Superior temporal gyrus (tissue), 1 donor: ENCODE results near the gene PLXNB1.
"Not testable (repeated sequence)": the region's sequence is repeated elsewhere in the genome, so short reads cannot be mapped to it uniquely, and the experiment has no call there.

Experiments used
- DNase-seq: peaks from one replicate; pipeline ENCODE4 v3.0.0-alpha.2; 2016; ENCODE audit errors: extremely low spot score

Gene PLXNB1

DNA sequence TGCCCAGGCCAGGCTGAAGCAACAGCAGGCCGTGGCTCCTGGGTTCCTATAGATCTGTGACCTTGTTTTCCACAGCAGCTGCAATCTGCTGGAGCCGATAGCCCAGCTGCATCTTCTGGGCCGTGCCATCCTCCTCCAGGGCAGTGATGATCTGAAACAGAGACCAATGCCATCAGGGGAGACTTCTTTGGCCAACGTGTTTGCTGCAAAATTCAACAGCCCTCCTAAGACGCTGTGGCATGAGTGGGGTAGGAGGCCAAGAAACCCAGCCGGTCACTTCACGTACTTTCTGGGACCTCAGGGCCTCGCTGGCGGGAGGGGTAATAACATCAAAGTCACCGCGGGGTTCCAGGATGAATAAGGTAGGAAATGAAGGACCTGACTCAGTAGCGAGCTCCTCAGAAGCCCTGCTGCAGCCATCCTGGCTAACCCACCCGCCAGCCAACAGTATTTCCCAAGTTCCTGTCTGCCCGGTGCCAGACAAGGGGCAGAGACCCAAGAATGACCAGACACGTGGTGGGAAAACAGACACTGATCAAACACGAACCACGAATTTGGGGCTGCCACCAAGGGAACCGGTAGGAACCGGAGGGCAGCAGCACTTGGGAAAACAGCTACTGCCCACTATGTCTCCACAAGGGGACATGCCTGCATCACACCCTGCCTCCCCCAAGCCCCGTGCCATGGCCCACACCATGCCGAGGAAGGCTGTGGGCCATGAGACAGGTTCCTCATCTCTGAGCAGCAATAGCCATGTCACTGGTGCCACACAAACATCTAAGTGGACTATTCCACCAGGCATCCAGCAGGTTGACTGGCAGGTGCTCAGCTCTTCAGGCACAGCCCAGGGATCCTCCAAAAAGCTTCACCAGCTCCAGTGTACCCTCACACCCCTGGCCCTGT, 25.2 kb downstream of the PLXNB1 start:
- no peak for DNase-seq

GRCh38 chr3:48403533-48404439, 26.1 kb downstream of the PLXNB1 start:
- DNase-seq = no peak

DNA sequence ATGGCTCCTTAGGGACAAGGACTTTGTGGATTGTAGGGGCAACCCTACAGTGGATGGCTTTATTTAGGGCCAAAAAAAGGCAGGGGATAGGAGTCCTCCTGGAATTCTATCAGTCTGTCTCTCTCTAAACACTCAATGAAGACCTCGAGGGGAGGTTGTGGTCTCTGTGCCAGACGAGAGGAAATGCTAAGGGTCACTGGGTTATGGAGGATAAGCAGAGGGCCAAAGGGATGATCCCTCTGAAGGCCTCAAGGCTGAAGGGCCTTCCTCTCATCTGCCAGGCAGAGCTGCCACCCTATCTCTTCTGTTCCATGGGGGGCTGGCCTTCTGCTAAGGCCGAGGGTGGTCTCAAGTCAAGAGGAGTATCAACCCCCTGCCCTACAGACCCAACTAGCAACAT, 27.0 kb downstream of the PLXNB1 start:
- DNase-seq = no peak

DNA sequence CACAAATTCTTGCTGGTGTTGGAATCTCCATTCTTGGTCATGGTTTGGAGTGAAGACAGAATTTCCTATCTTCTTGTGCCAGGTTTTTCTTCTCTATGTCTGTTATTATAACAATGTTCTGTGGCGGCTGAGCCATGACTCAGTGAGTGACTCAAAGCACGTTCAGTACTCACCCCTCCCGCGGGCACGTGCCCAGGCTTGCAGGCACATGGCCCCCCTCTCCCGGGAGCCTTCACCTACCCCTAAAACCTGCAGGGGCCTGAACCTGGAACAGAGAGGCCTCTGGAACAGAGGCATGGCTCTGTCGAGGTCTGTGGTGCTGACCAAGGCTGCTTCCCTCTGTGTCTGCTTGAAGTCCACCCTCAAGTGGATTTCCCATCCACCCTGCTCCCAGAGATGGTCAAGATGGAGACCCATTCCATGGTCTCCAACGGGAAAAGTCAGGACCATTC, 27.6 kb downstream of the PLXNB1 start:
- DNase-seq = peak; percentile 33

DNA sequence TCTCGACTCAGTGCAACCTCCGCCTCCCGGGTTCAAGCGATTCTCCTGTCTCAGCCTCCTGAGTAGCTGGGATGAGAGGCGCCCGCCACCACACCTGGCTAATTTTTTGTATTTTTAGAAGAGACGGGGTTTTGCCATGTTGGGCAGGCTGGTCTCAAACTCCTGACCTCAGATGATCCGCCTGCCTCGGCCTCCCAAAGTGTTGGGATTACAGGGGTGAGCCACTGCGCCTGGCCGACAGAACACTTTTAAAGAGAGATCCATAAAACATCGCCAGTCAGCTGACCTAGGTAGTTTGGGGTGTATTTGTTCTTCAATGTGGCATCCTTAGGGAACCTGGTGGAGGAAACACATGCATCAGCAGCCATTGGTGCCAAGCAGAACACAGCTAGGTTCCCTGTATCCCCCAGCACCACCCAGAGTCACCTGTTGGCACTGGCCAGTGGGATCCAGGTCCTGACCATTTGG, 28.4 kb downstream of the PLXNB1 start:
- not testable (repeated sequence) for DNase-seq

DNA sequence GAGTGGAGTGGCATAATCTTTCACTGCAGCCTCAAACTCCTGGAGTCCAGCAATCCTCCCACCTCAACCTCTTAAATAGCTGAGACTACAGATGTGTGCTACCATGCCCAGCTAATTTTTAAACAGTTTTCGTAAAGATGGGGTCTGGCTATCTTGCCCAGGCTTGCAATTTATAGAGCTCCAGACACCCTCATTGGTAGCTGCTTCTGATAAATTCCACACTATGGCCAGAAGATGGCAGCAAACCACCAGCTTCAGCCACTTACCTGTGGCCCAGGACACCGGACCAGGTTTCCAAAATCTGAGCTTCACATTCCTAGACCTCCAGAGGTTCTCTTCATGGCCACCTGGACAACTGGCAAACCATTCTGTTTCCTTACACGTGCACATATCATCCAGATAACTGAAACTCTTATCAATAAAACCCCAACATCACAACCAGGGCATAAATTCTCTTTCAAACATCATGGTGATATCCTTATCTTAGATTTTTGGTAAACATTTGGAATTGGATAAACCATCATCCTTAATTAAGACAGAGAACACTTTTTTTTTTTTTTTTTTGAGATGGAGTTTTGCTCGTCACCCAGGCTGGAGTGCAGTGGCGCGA, 29.0 kb downstream of the PLXNB1 start:
- DNase-seq = peak; percentile 87

- DNase-seq = no peak
Observed at GRCh38 chr3:48399387-48400172, 30.3 kb downstream of the PLXNB1 start.

- DNase-seq = no peak
Observed at GRCh38 chr3:48398701-48399386, 31.0 kb downstream of the PLXNB1 start.

GRCh38 chr3:48397767-48398681, 31.9 kb downstream of the PLXNB1 start:
- DNase-seq = no peak

DNA sequence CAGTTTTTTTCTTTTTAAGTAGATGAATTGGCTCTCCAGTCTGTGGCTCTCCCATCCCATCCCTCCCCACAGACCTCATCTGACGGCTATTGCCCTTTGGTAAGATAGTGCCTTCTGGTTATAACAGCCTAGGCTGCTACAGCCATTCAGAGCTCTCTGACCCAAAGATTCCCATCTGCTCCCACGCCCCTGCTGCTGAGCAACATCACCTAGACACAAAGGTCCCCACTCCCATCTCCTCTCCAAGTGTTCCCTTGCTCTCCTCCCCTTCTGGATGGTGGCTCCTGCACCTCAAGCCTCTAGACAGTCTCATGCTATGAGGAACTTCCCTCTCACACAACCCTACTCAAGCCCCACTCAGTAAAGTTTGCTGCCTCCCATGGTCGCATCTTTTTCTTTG, 34.2 kb downstream of the PLXNB1 start:
- DNase-seq = no peak

DNA sequence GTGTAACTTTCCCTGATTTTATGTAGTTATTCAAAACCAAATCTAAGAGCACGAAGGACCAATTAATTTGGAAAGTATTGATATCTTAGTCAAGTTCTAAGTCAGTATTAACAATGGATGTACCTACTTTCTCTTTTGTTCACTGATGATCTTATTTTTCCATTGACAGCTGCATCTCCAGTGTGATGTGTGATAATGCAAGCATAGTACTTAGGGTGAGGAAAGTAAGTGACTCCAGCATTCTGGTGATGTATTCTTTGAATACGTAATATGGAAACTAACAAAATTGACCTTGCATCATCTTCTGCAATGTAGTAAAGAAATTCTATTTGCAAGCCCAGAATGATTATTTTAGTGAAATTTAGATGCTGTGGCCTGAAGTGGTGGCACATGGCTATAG, 35.5 kb downstream of the PLXNB1 start:
- DNase-seq = no peak

GRCh38 chr3:48388966-48389365, 40.9 kb downstream of the PLXNB1 start:
- no peak for DNase-seq

DNA sequence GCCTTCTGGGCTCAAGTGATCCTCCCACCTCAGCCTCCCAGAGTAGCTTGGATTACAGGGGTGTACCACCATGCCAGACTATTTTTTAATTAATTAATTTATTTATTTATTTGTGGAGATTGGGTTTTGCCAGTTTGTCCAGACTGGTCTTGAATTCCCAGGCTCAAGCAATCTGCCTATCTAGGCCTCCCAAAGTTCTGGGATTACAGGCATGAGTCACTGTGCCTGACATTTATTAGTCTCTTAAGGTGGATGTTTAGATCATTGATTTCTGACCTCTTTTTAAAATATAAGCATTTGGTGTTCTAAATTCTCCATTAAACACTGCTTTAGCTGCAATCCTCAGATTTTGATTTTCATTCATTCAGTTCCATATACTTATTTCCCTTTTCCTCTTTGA, 42.3 kb downstream of the PLXNB1 start:
- DNase-seq = no peak

- DNase-seq = no peak
Observed at GRCh38 chr3:48372862-48373435, 56.9 kb downstream of the PLXNB1 start.

DNA sequence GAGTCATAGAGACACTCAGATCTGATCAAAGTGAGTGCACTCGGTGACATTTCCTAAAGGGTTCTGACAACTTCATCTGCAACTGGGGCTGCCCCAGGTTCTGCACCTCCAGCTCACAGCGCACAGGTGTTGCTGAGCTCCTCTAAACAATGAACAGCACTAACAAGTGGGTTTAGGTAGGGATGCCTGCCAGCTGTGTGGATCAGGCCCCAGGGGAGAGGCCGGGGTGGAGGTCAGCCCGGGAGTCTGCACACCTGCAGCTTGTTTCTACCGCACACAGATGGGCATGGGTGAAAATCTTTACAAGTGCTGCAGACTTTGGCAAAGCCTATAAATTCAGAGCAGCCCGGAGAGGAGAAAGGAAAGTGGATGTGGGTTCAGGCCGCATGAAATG, 57.5 kb downstream of the PLXNB1 start:
- DNase-seq = no peak

DNA sequence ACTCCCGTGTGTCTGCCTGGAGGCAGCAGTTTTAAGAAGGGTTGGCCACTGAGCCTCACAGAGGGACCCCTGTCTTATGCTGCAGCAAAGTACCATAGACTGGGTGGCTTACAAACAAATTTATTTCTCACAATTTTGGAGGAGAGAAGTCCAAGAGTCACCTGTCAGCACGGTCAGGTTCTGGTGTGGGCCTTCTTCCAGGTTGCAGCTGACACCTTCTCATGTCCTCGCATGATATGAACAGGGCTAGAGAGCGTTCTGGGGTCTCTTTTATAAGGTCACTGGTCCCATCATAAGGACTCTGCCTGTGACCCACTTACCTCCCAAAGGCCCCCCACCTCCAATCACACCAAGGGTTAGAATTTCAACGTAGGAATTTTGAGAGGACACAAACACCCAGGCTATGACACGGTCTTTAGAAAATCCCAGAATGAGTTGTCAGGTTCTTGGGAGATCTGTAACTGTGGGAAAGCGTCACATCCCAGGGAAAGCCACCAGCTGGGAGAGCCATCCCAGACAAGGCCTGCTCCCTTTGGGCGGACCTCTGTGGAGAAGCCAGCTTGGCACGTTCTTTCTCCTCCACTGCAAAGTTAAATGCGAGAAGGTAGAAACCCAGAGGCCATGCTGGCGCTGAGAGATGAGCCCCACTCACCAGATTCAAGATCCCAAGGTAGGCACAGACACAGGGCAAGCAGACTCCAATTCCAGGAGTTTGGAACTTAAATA, 58.1 kb downstream of the PLXNB1 start, which contains the start of gene FBXW12:
Gene FBXW12 (plus strand): TSS at position 569 of the 726 bp plus-strand sequence. CDS start 549 bp downstream, outside the sequence.
- DNase-seq = no peak

DNA sequence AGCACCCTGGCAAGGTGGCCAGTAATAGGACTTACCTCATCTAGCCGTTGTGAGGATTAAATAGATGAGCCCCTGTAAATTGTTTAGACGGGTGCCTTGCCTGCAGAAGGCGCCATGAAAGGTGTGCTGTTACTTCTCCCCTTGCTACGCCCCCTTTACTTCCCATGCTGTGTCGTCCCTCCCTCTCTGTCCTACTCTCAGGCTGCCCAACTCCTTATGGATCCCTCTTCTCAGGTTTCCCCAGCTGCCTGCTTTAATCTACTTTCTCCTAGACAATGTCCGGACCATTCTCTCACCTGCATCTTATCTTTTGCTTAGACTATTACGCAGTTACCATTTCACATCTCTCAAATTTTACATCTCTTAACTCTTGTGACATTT, 59.6 kb downstream of the PLXNB1 start:
- DNase-seq = no peak

DNA sequence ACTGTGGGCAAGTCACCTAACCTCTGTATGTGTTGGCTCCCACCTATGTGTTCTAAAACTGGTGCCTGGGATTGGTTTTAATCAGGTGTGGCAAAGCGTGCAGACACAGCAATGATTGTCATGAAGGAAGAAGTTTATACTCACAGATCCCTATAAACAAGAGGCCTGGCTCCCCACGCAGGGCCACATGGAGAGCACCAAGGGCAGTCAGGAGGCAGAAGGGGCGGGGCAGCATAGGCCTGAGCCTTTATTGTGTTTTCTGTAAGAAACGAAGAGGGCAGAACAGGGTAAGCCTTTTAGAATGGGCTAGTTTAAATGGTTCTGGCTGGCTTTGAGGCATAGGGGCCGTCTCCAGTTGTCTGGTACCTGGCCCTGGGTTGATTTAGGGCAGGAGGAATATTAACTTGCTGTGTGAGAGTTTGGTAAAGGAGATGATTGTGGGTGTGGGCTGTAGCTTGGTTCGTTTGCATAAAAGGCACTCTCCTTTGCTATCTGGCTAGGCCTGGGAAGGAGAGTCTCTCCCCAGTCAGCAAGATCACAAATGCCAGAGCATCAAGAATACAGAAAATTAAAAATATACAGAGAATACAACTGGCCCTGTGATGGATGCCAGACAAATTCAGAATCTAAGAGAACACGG, 60.1 kb downstream of the PLXNB1 start:
- no peak for DNase-seq
